ENCODE results near the gene GRAP.

Gene GRAP

DNA sequence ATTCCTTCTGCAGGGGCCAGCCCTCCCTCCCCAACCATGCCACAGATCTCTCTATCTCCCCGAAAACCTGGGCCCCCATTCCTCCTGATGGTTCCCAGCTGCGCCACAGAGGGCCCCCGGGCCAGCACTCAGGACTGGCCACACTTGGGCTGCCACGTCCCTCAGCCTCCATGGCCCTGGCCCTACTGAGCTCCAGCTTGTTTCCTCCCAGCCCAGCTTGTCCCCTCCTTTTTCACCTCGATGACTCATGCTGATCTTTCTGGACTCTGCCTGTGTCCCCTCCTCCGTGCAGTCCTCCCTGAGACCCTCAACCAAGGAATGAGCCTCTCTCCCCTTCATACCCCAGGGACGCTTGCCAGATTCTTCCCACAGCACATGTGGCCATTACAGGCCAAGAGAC, 31.3 kb downstream of the GRAP start:
- no peak overlapping the region for H3K9ac ChIP-seq (ENCODE audit: low read depth, low read length)
- no peak for DNase-seq
- H3K27ac ChIP-seq (ENCODE audit: low read length), result no peak overlapping the region
- H3K4me1 ChIP-seq (ENCODE audit: insufficient read depth, low read length), result no peaks in the 10 kb centered on the region
- TF ChIP-seq, protein P1, sequence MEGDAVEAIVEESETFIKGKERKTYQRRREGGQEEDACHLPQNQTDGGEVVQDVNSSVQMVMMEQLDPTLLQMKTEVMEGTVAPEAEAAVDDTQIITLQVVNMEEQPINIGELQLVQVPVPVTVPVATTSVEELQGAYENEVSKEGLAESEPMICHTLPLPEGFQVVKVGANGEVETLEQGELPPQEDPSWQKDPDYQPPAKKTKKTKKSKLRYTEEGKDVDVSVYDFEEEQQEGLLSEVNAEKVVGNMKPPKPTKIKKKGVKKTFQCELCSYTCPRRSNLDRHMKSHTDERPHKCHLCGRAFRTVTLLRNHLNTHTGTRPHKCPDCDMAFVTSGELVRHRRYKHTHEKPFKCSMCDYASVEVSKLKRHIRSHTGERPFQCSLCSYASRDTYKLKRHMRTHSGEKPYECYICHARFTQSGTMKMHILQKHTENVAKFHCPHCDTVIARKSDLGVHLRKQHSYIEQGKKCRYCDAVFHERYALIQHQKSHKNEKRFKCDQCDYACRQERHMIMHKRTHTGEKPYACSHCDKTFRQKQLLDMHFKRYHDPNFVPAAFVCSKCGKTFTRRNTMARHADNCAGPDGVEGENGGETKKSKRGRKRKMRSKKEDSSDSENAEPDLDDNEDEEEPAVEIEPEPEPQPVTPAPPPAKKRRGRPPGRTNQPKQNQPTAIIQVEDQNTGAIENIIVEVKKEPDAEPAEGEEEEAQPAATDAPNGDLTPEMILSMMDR (IDR thresholded peaks at IDR 0.05; ENCODE audit: borderline replicate concordance, extremely low read depth, low read length, poor library complexity, severe bottlenecking), result no peak
- TF ChIP-seq EZH2 (IDR thresholded peaks at IDR 0.05; ENCODE audit: borderline replicate concordance, low read depth, low read length, severe bottlenecking), result no peak
- no peaks in the 10 kb centered on the region for H3K27me3 ChIP-seq (ENCODE audit: insufficient read depth, low read length, poor library complexity)
- ATAC-seq (ENCODE audit: insufficient read depth, low read depth), result no peak
- no peaks in the 10 kb centered on the region for H3K79me2 ChIP-seq (ENCODE audit: insufficient read depth, low read length)
- H3K4me2 ChIP-seq (ENCODE audit: insufficient read depth, low read length), result no peak overlapping the region
- peaks cover 15% of the 10 kb centered on the region; the same call in 1 of the 2 replicates for H4K20me1 ChIP-seq (ENCODE audit: insufficient read depth, low read length)
- no peak overlapping the region for H3K4me3 ChIP-seq (ENCODE audit: low read depth in 1 of 2, low read length in 2 of 2)
- H3K36me3 ChIP-seq (ENCODE audit: insufficient read depth, low read length), result no peaks in the 10 kb centered on the region
- H3K9me3 ChIP-seq (ENCODE audit: insufficient read depth, low read length, severe bottlenecking), result no peaks in the 10 kb centered on the region
- no peak overlapping the region for H2AFZ ChIP-seq (ENCODE audit: low read depth, low read length)

DNA sequence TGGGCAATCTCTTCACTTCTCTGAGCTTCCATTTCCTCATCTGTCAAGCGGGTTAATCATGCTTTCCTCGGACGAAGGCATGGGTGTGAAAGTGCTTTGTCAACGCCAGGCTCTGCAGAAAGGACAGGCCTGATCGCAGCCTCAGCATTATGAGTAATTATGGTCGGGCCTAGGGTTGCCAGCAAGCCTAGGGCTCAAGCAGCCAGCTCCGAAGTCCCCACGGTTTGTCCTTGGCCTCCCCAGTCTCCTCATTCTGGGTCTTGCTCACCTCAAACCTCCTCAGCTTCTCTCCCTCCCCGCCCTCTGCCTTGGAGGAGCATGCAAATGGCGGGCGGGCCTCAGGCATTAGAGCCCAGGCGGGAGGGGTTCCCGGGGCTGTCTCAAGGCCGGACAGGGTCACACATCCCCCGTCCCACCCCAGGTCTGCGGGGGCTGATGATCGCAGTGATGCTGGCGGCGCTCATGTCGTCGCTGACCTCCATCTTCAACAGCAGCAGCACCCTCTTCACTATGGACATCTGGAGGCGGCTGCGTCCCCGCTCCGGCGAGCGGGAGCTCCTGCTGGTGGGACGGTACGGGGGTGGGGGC, 32.0 kb downstream of the GRAP start:
- H3K79me2 ChIP-seq (ENCODE audit: insufficient read depth, low read length), result no peaks in the 10 kb centered on the region
- DNase-seq, result no peak
- TF ChIP-seq, protein P1 (IDR thresholded peaks at IDR 0.05; ENCODE audit: borderline replicate concordance, extremely low read depth, low read length, poor library complexity, severe bottlenecking), result no peak
- TF ChIP-seq EZH2 (IDR thresholded peaks at IDR 0.05; ENCODE audit: borderline replicate concordance, low read depth, low read length, severe bottlenecking), result no peak
- no peaks in the 10 kb centered on the region for H3K27me3 ChIP-seq (ENCODE audit: insufficient read depth, low read length, poor library complexity)
- H3K4me3 ChIP-seq (ENCODE audit: low read depth in 1 of 2, low read length in 2 of 2), result no peak overlapping the region
- no peak overlapping the region for H3K9ac ChIP-seq (ENCODE audit: low read depth, low read length)
- no peak overlapping the region for H3K27ac ChIP-seq (ENCODE audit: low read length)
- H3K4me2 ChIP-seq (ENCODE audit: insufficient read depth, low read length), result no peak overlapping the region
- H3K36me3 ChIP-seq (ENCODE audit: insufficient read depth, low read length), result no peaks in the 10 kb centered on the region
- H3K9me3 ChIP-seq (ENCODE audit: insufficient read depth, low read length, severe bottlenecking), result no peaks in the 10 kb centered on the region
- H2AFZ ChIP-seq (ENCODE audit: low read depth, low read length), result no peak overlapping the region
- no peaks in the 10 kb centered on the region for H3K4me1 ChIP-seq (ENCODE audit: insufficient read depth, low read length)
- no peak for ATAC-seq (ENCODE audit: insufficient read depth, low read depth)
- peaks cover 15% of the 10 kb centered on the region; the same call in 1 of the 2 replicates for H4K20me1 ChIP-seq (ENCODE audit: insufficient read depth, low read length)

DNA sequence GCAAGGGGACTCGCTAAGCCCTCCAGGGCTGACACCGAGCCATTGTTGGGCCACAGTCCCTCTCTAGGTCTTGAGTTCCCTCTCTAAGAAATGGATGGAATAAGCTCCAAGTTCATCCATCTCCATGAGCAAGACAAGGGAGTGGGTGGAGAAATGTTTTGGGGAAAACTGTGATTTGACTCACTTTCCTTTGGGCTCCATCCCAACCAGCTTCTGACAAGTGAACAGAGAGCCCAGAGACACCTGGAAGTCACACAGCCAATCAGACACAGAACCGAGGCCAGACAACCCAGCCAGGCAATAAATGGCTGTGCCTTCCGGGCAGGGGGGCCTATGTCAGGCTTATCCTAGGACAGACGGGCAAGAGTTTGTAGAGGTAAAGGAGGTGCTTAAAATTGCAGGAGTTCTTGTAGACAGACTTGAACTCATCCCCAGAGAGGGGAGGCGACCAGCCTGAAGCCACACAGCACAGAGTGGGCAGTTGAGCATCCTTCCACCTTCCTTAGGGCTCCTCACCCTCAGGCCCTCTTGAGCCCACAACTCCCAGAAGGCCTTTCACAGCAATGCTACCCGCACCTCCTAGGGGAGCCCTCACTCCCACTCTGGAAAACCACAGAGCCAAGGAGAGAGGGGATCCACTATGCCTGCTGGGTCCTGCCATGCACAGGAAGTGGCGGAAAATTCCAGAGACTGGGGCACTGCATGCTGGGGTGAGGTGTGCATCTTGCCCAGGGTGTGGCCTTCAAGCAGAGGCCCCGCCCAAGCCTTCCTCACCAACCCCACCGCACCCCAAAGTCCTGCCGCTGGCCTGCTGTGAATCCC, 32.7 kb downstream of the GRAP start:
- TF ChIP-seq, protein P1 (IDR thresholded peaks at IDR 0.05; ENCODE audit: borderline replicate concordance, extremely low read depth, low read length, poor library complexity, severe bottlenecking), result no peak
- TF ChIP-seq EZH2 (IDR thresholded peaks at IDR 0.05; ENCODE audit: borderline replicate concordance, low read depth, low read length, severe bottlenecking), result no peak
- DNase-seq (no peak), ATAC-seq (ENCODE audit: insufficient read depth, low read depth) (no peak)
- Histone ChIP-seq H3K79me2 (ENCODE audit: insufficient read depth, low read length) (no peaks in the 10 kb centered on the region), H2AFZ (ENCODE audit: low read depth, low read length) (no peak overlapping the region), H4K20me1 (ENCODE audit: insufficient read depth, low read length) (peaks cover 15% of the 10 kb centered on the region; the same call in 1 of the 2 replicates), H3K4me2 (ENCODE audit: insufficient read depth, low read length) (no peak overlapping the region), H3K27ac (ENCODE audit: low read length) (no peak overlapping the region), H3K9me3 (ENCODE audit: insufficient read depth, low read length, severe bottlenecking) (no peaks in the 10 kb centered on the region), H3K9ac (ENCODE audit: low read depth, low read length) (no peak overlapping the region), H3K27me3 (ENCODE audit: insufficient read depth, low read length, poor library complexity) (no peaks in the 10 kb centered on the region), H3K4me1 (ENCODE audit: insufficient read depth, low read length) (no peaks in the 10 kb centered on the region), H3K4me3 (ENCODE audit: low read depth in 1 of 2, low read length in 2 of 2) (no peak overlapping the region), H3K36me3 (ENCODE audit: insufficient read depth, low read length) (no peaks in the 10 kb centered on the region)

Data from DND-41 (cell line).